K562 (cell line): ENCODE measurements around the gene FES. TPM values are rescaled to one million over a fixed set of nuclear protein-coding genes. Genes with fewer than 3 reads are reported as not detected.

Experiments used
- CBX1 ChIP-seq: sonication (generic); IDR thresholded peaks from 2 replicates; pipeline ENCODE4 v1.6.1; 2016; ENCODE audit warnings: antibody characterized with exemption, low read depth, mild to moderate bottlenecking
- EP400 ChIP-seq: fragments of 450-650 bp; IDR thresholded peaks from 2 replicates; pipeline ENCODE4 v1.6.1; 2017; ENCODE audit warnings: antibody characterized with exemption, mild to moderate bottlenecking, moderate library complexity
- HDAC8 ChIP-seq: fragments of 450-650 bp; IDR thresholded peaks from 2 replicates; pipeline ENCODE4 v1.6.1; 2016; ENCODE audit warnings: mild to moderate bottlenecking, missing genetic modification characterization, moderate library complexity, missing compliant biosample characterization
- PHF21A ChIP-seq: fragments of 450-650 bp; IDR thresholded peaks from 2 replicates; pipeline ENCODE4 v1.6.1; 2017; ENCODE audit warnings: low read depth, borderline replicate concordance
- POU5F1 ChIP-seq: fragments of 150-350 bp; IDR thresholded peaks from 2 replicates; pipeline ENCODE4 v1.6.1; 2014; ENCODE audit warnings: borderline replicate concordance, low read length, low read depth, mild to moderate bottlenecking; ENCODE audit not compliant: partially characterized antibody
- RFX1 ChIP-seq: fragments of 450-650 bp; IDR thresholded peaks from 2 replicates; pipeline ENCODE4 v1.6.1; 2016; ENCODE audit warnings: mild to moderate bottlenecking, moderate library complexity
- RFX7 ChIP-seq: fragments of 250-450 bp; sonication (Bioruptor Pico); IDR thresholded peaks from 2 replicates; pipeline ENCODE4 v1.5.1; 2021; ENCODE audit warnings: mild to moderate bottlenecking
- YY1 ChIP-seq, 3 experiments: IDR thresholded peaks; 2 replicates each; pipeline ENCODE4 v1.6.1; 2011; ENCODE audit warnings: low read length in 2 of 3, mild to moderate bottlenecking in 2 of 3, moderate library complexity in 2 of 3, borderline replicate concordance in 1 of 3, control low read depth in 1 of 3, low read depth in 1 of 3; ENCODE audit not compliant: insufficient read depth in 3 of 3, insufficient replicate concordance in 2 of 3, control insufficient read depth in 1 of 3, insufficient read length in 1 of 3; ENCODE audit errors: extremely low read depth in 1 of 3
- ZNF589 ChIP-seq: fragments of 200-800 bp; sonication (Bioruptor generic); IDR thresholded peaks from 2 replicates; pipeline ENCODE4 v1.6.1; 2016; ENCODE audit warnings: low read depth, missing genetic modification characterization, missing compliant biosample characterization
- polyA plus RNA-seq, 8 experiments: library from polyadenylated mRNA; depleted of rRNA in 4 of 8; stranded (reverse) in 5 of 8; unstranded in 3 of 8; fragments of >200 nt; fragmentation: Nextera tagmentation in 2 of 8; fragmentation: Illumina TruSeq in 1 of 8; extraction: Ambion mirVana in 2 of 8; extraction: Trizol in 1 of 8; gene quantifications; 2 replicates each; pipeline versions ENCODE4 v1.2.1 to v1.2.3, GENCODE V29; 2011 to 2014; ENCODE audit warnings: inconsistent platforms in 1 of 8, missing spikeins in 1 of 8
- total RNA-seq, 7 experiments: library from RNA; depleted of rRNA in 6 of 7; stranded (reverse); fragments of >200 nt in 6 of 7; fragmentation: Illumina TruSeq in 2 of 7; extraction: Trizol in 2 of 7; gene quantifications; 2 replicates each; pipeline versions ENCODE4 v1.2.1 to v1.2.3, GENCODE V29; 2011 to 2021; ENCODE audit warnings: low replicate concordance in 1 of 7
- TF ChIP-seq, protein P1 (sequence below): fragments of 450-650 bp; IDR thresholded peaks from 2 replicates; pipeline ENCODE4 v1.6.1; 2016; ENCODE audit warnings: mild to moderate bottlenecking, moderate library complexity
- TF ChIP-seq, protein P2 (sequence below): fragments of 450-650 bp; formaldehyde crosslinking; conservative IDR thresholded peaks from 2 replicates; pipeline ENCODE4 v1.4.0; 2022; ENCODE audit warnings: mild to moderate bottlenecking, missing genetic modification characterization
- TF ChIP-seq, protein P3 (sequence below): fragments of 450-650 bp; conservative IDR thresholded peaks from 2 replicates; pipeline ENCODE4 v1.6.1; 2016; ENCODE audit warnings: missing genetic modification characterization, low read depth, mild to moderate bottlenecking, missing compliant biosample characterization, moderate library complexity

The FES gene
- total and polyA plus RNA-seq, 9 of the 15 experiments (the other 6 are each of a cell fraction or from before 2014, with no cell fraction given): 0.38 to 2.6 (median 0.82) TPM

DNA sequence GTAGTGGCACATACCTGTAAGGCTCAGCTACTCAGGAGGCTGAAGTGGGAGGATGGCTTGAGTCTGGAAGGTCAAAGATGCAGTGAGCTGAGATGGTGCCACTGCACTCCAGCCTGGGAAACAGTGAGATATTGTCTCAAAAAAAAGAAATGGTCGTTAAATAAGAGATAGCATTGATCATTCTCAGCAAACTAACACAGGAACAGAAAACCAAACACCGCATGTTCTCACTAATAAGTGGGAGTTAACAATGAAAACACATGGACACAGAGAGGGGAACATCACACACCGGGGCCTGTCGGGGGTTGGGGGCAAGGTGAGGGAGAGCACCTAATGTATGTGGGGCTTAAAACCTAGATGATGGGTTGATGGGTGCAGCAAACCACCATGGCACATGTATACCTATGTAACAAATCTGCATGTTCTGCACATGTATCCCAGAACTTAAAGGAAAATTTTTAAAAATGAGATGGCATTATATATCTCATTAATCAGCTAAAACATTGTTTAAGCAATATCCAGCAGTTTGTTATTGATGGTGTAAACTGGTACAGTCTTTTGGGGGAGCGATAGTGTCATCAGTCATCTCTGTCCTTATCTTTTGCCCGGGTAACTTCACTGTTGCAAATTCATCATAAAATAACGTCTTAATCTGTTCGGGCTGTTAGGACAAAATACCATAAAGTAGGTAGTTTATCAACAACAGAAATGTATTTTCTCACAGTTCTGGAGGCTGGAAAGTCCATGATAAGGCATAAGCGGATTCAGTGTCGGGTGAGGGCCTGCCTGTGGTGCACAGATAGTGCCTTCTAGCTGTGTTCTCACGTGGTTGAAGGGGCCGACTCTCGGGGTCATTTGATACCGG, 17.1 kb downstream of the FES start (continued):
- TF ChIP-seq, protein P1, sequence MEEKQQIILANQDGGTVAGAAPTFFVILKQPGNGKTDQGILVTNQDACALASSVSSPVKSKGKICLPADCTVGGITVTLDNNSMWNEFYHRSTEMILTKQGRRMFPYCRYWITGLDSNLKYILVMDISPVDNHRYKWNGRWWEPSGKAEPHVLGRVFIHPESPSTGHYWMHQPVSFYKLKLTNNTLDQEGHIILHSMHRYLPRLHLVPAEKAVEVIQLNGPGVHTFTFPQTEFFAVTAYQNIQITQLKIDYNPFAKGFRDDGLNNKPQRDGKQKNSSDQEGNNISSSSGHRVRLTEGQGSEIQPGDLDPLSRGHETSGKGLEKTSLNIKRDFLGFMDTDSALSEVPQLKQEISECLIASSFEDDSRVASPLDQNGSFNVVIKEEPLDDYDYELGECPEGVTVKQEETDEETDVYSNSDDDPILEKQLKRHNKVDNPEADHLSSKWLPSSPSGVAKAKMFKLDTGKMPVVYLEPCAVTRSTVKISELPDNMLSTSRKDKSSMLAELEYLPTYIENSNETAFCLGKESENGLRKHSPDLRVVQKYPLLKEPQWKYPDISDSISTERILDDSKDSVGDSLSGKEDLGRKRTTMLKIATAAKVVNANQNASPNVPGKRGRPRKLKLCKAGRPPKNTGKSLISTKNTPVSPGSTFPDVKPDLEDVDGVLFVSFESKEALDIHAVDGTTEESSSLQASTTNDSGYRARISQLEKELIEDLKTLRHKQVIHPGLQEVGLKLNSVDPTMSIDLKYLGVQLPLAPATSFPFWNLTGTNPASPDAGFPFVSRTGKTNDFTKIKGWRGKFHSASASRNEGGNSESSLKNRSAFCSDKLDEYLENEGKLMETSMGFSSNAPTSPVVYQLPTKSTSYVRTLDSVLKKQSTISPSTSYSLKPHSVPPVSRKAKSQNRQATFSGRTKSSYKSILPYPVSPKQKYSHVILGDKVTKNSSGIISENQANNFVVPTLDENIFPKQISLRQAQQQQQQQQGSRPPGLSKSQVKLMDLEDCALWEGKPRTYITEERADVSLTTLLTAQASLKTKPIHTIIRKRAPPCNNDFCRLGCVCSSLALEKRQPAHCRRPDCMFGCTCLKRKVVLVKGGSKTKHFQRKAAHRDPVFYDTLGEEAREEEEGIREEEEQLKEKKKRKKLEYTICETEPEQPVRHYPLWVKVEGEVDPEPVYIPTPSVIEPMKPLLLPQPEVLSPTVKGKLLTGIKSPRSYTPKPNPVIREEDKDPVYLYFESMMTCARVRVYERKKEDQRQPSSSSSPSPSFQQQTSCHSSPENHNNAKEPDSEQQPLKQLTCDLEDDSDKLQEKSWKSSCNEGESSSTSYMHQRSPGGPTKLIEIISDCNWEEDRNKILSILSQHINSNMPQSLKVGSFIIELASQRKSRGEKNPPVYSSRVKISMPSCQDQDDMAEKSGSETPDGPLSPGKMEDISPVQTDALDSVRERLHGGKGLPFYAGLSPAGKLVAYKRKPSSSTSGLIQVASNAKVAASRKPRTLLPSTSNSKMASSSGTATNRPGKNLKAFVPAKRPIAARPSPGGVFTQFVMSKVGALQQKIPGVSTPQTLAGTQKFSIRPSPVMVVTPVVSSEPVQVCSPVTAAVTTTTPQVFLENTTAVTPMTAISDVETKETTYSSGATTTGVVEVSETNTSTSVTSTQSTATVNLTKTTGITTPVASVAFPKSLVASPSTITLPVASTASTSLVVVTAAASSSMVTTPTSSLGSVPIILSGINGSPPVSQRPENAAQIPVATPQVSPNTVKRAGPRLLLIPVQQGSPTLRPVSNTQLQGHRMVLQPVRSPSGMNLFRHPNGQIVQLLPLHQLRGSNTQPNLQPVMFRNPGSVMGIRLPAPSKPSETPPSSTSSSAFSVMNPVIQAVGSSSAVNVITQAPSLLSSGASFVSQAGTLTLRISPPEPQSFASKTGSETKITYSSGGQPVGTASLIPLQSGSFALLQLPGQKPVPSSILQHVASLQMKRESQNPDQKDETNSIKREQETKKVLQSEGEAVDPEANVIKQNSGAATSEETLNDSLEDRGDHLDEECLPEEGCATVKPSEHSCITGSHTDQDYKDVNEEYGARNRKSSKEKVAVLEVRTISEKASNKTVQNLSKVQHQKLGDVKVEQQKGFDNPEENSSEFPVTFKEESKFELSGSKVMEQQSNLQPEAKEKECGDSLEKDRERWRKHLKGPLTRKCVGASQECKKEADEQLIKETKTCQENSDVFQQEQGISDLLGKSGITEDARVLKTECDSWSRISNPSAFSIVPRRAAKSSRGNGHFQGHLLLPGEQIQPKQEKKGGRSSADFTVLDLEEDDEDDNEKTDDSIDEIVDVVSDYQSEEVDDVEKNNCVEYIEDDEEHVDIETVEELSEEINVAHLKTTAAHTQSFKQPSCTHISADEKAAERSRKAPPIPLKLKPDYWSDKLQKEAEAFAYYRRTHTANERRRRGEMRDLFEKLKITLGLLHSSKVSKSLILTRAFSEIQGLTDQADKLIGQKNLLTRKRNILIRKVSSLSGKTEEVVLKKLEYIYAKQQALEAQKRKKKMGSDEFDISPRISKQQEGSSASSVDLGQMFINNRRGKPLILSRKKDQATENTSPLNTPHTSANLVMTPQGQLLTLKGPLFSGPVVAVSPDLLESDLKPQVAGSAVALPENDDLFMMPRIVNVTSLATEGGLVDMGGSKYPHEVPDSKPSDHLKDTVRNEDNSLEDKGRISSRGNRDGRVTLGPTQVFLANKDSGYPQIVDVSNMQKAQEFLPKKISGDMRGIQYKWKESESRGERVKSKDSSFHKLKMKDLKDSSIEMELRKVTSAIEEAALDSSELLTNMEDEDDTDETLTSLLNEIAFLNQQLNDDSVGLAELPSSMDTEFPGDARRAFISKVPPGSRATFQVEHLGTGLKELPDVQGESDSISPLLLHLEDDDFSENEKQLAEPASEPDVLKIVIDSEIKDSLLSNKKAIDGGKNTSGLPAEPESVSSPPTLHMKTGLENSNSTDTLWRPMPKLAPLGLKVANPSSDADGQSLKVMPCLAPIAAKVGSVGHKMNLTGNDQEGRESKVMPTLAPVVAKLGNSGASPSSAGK: no peak
- TF ChIP-seq EP400 (peak; percentile 85), RFX7 (no peak), CBX1 (no peak), POU5F1 (no peak), ZNF589 (CRISPR knock-in tag) (peak; percentile 98), RFX1 (no peak), YY1 (IDR thresholded peaks at IDR 0.05; ENCODE audit: borderline replicate concordance in 1 of 3, control insufficient read depth in 1 of 3, extremely low read depth in 1 of 3, insufficient read depth in 3 of 3, insufficient read length in 1 of 3, insufficient replicate concordance in 2 of 3, low read depth in 1 of 3, low read length in 2 of 3) (no peak), PHF21A (no peak), HDAC8 (no peak)
- TF ChIP-seq, protein P2, sequence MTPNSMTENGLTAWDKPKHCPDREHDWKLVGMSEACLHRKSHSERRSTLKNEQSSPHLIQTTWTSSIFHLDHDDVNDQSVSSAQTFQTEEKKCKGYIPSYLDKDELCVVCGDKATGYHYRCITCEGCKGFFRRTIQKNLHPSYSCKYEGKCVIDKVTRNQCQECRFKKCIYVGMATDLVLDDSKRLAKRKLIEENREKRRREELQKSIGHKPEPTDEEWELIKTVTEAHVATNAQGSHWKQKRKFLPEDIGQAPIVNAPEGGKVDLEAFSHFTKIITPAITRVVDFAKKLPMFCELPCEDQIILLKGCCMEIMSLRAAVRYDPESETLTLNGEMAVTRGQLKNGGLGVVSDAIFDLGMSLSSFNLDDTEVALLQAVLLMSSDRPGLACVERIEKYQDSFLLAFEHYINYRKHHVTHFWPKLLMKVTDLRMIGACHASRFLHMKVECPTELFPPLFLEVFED (CRISPR knock-in tag): 0 out of 2 replicates have a peak, but pooled peaks have one; percentile 37
- TF ChIP-seq, protein P3, sequence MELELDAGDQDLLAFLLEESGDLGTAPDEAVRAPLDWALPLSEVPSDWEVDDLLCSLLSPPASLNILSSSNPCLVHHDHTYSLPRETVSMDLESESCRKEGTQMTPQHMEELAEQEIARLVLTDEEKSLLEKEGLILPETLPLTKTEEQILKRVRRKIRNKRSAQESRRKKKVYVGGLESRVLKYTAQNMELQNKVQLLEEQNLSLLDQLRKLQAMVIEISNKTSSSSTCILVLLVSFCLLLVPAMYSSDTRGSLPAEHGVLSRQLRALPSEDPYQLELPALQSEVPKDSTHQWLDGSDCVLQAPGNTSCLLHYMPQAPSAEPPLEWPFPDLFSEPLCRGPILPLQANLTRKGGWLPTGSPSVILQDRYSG: peak; percentile 65; the same call in 1 of the 2 replicates
